Suppressor macrophage treated with lipopolysaccharide for 4 hours (primary cell): ENCODE measurements around the gene BMAL1.
A peak's percentile ranks its signal among the peaks of the same experiment; 100 is the strongest.

Source experiments
- DNase-seq: peaks from one replicate; pipeline ENCODE4 v3.0.0-alpha.2; 2020

Gene BMAL1

GRCh38 chr11:13347901-13348300 lies 70.3 kb downstream of the BMAL1 start:
- DNase-seq = no peak

- no peak for DNase-seq
These were observed 70.7 kb downstream of the BMAL1 start for GRCh38 chr11:13348305-13348704.

GRCh38 chr11:13349046-13349445 lies 71.5 kb downstream of the BMAL1 start:
- no peak for DNase-seq

- no peak for DNase-seq
These were observed 72.0 kb downstream of the BMAL1 start for GRCh38 chr11:13349581-13349980.

GRCh38 chr11:13352711-13353110 lies 75.1 kb downstream of the BMAL1 start:
- DNase-seq = no peak

GRCh38 chr11:13354335-13354734 lies 76.7 kb downstream of the BMAL1 start:
- DNase-seq = no peak

GRCh38 chr11:13355191-13355590 lies 77.6 kb downstream of the BMAL1 start:
- no peak for DNase-seq

GRCh38 chr11:13357232-13357631 lies 79.6 kb downstream of the BMAL1 start:
- DNase-seq = no peak

GRCh38 chr11:13358596-13359270 lies 81.1 kb downstream of the BMAL1 start:
- no peak for DNase-seq

GRCh38 chr11:13362596-13363109 lies 85.1 kb downstream of the BMAL1 start:
- no peak for DNase-seq

GRCh38 chr11:13364388-13364787 lies 86.8 kb downstream of the BMAL1 start:
- no peak for DNase-seq

GRCh38 chr11:13366266-13367026 lies 88.9 kb downstream of the BMAL1 start:
- no peak for DNase-seq

GRCh38 chr11:13367115-13367514 lies 89.5 kb downstream of the BMAL1 start:
- DNase-seq = no peak

- no peak for DNase-seq
These were observed 90.5 kb downstream of the BMAL1 start for GRCh38 chr11:13368041-13368446.

GRCh38 chr11:13373216-13373615 lies 95.6 kb downstream of the BMAL1 start:
- no peak for DNase-seq

GRCh38 chr11:13375798-13376197 lies 98.2 kb downstream of the BMAL1 start:
- no peak for DNase-seq

GRCh38 chr11:13376402-13376801 lies 98.8 kb downstream of the BMAL1 start:
- DNase-seq = no peak

GRCh38 chr11:13376838-13377237 lies 99.2 kb downstream of the BMAL1 start:
- DNase-seq = no peak

GRCh38 chr11:13378316-13378715 lies 100.7 kb downstream of the BMAL1 start:
- DNase-seq = no peak

- DNase-seq = no peak
These were observed 103.1 kb downstream of the BMAL1 start for GRCh38 chr11:13380731-13381130.

- DNase-seq = no peak
These were observed 105.2 kb downstream of the BMAL1 start for GRCh38 chr11:13382751-13383150.

- DNase-seq = peak; percentile 29
These were observed 107.5 kb downstream of the BMAL1 start for GRCh38 chr11:13384908-13385640.

GRCh38 chr11:13386567-13386966 lies 109.0 kb downstream of the BMAL1 start:
- no peak for DNase-seq

GRCh38 chr11:13388741-13389140 lies 111.2 kb downstream of the BMAL1 start:
- no peak for DNase-seq
